Neuronal stem cell (in vitro differentiated cells): ENCODE measurements around the gene XIRP1.

Experiments used
- DNase-seq: peaks from one replicate; pipeline ENCODE4 v3.0.0-alpha.2; 2013; ENCODE audit warnings: low spot score
- H2AFZ ChIP-seq: one replicate; pipeline ENCODE4 v1.6.1; 2013; ENCODE audit warnings: mild to moderate bottlenecking, low read length, inconsistent platforms
- H2AK5ac ChIP-seq: 2 replicates; pipeline ENCODE4 v1.6.1; 2013; ENCODE audit warnings: low read depth, mild to moderate bottlenecking, inconsistent platforms, low read length, moderate library complexity, mixed read lengths
- H2BK120ac ChIP-seq: 2 replicates; pipeline ENCODE4 v1.6.1; 2013; ENCODE audit warnings: low read depth, mild to moderate bottlenecking, inconsistent platforms, low read length, moderate library complexity, mixed read lengths
- H2BK12ac ChIP-seq: one replicate; pipeline ENCODE4 v1.6.1; 2013; ENCODE audit warnings: low read length, inconsistent platforms
- H2BK15ac ChIP-seq: 2 replicates; pipeline ENCODE4 v1.6.1; 2013; ENCODE audit warnings: mild to moderate bottlenecking, low read length, inconsistent platforms, mixed read lengths
- H2BK5ac ChIP-seq: one replicate; pipeline ENCODE4 v1.6.1; 2013; ENCODE audit warnings: inconsistent platforms, mild to moderate bottlenecking, low read length, moderate library complexity
- H3K14ac ChIP-seq: one replicate; pipeline ENCODE4 v1.6.1; 2013; ENCODE audit warnings: low read length, inconsistent platforms
- H3K18ac ChIP-seq: 2 replicates; pipeline ENCODE4 v1.6.1; 2013; ENCODE audit warnings: low read length, inconsistent platforms
- H3K23ac ChIP-seq: 2 replicates; pipeline ENCODE4 v1.6.1; 2013; ENCODE audit warnings: low read depth, mild to moderate bottlenecking, mixed read lengths, low read length, inconsistent platforms; ENCODE audit not compliant: poor library complexity
- H3K27ac ChIP-seq: replicated peaks from 3 replicates; pipeline ENCODE4 v1.5.1; 2013; ENCODE audit warnings: low read length, inconsistent platforms
- H3K27me3 ChIP-seq, 3 experiments: 2 replicates each; pipeline ENCODE4 v1.6.1; 2013; ENCODE audit warnings: low read length in 3 of 3, mild to moderate bottlenecking in 2 of 3, inconsistent platforms in 1 of 3, low read depth in 1 of 3, mixed read lengths in 1 of 3, moderate library complexity in 1 of 3; ENCODE audit not compliant: control insufficient read depth in 3 of 3, insufficient read depth in 3 of 3
- H3K36me3 ChIP-seq, 2 donors: replicated peaks in 1 of 2; 2 replicates each; pipeline ENCODE4 v1.6.1; 2013; ENCODE audit warnings: low read length in 2 of 2; ENCODE audit not compliant: control insufficient read depth in 2 of 2, insufficient read depth in 2 of 2
- H3K4ac ChIP-seq: 2 replicates; pipeline ENCODE4 v1.6.1; 2013; ENCODE audit warnings: inconsistent platforms, mild to moderate bottlenecking, low read length, moderate library complexity
- H3K4me1 ChIP-seq, 2 donors: 1 replicate in 1 of 2; 2 replicates in 1 of 2; pipeline ENCODE4 v1.6.1; 2013; ENCODE audit warnings: low read length in 2 of 2, low read depth in 1 of 2; ENCODE audit not compliant: control insufficient read depth in 2 of 2, insufficient read depth in 1 of 2
- H3K4me2 ChIP-seq: one replicate; pipeline ENCODE4 v1.6.1; 2013; ENCODE audit warnings: mild to moderate bottlenecking, low read length, inconsistent platforms; ENCODE audit not compliant: insufficient read depth, poor library complexity, severe bottlenecking
- H3K4me3 ChIP-seq, 2 donors: 2 replicates each; pipeline ENCODE4 v1.5.1; 2013; ENCODE audit warnings: low read length in 2 of 2, mild to moderate bottlenecking in 2 of 2, inconsistent platforms in 1 of 2, moderate library complexity in 1 of 2
- H3K79me1 ChIP-seq: one replicate; pipeline ENCODE4 v1.6.1; 2013; ENCODE audit warnings: low read depth, mild to moderate bottlenecking, inconsistent platforms, low read length, moderate library complexity
- H3K9ac ChIP-seq: one replicate; pipeline ENCODE4 v1.6.1; 2013; ENCODE audit warnings: mild to moderate bottlenecking, low read depth, low read length, inconsistent platforms; ENCODE audit not compliant: poor library complexity
- H3K9me3 ChIP-seq, 2 donors: replicated peaks in 1 of 2; 2 replicates each; pipeline versions ENCODE3 to v1.6.1; 2013; ENCODE audit warnings: low read length in 2 of 2, mild to moderate bottlenecking in 2 of 2, inconsistent platforms in 1 of 2, low read depth in 1 of 2, mixed read lengths in 1 of 2, moderate library complexity in 1 of 2; ENCODE audit not compliant: control insufficient read depth in 2 of 2, insufficient read depth in 1 of 2
- H4K8ac ChIP-seq: one replicate; pipeline ENCODE4 v1.6.1; 2013; ENCODE audit warnings: low read depth, mild to moderate bottlenecking, inconsistent platforms, low read length, moderate library complexity
- H4K91ac ChIP-seq: one replicate; pipeline ENCODE4 v1.6.1; 2013; ENCODE audit warnings: low read length, low read depth, mild to moderate bottlenecking, inconsistent platforms; ENCODE audit not compliant: poor library complexity
- WGBS, 2 donors: extraction: QIAGEN DNeasy Blood & Tissue Kit; methylation state at CpG; one replicate each; pipeline ENCODE4 v1.1.7; 2013; ENCODE audit warnings: missing lambda C conversion rate in 2 of 2, mixed read lengths in 1 of 2; ENCODE audit not compliant: insufficient read length in 2 of 2, insufficient replicate concordance in 1 of 2; ENCODE audit errors: extremely low coverage in 2 of 2; 5-methylcytosine and 5-hydroxymethylcytosine counted together

Gene XIRP1

GRCh38 chr3:39144095-39144747 lies 48.2 kb downstream of the XIRP1 start:
- no peak for DNase-seq
- Histone ChIP-seq H3K14ac (no peak overlapping the region), H3K18ac (peak overlapping the region; percentile 32), H3K9me3 (no peaks in the 10 kb centered on the region), H3K4me2 (no peak overlapping the region), H3K9ac (peak overlapping the region; percentile 25), H2BK5ac (no peak overlapping the region), H3K4me3 (no peak overlapping the region), H3K4ac (no peak overlapping the region), H2BK12ac (no peak overlapping the region), H4K91ac (no peak overlapping the region), H2AFZ (no peak overlapping the region), H2AK5ac (no peak overlapping the region), H3K36me3 (peaks cover 22 to 37% of the 10 kb centered on the region in 2 donors), H2BK120ac (peak overlapping the region; percentile 25), H3K79me1 (peaks cover 8% of the 10 kb centered on the region), H4K8ac (no peak overlapping the region), H3K27me3 (no peaks in the 10 kb centered on the region), H2BK15ac (no peak overlapping the region), H3K27ac (no peak overlapping the region), H3K23ac (peak overlapping the region; percentile 11), H3K4me1 (peaks cover 18 to 20% of the 10 kb centered on the region in 2 donors)
- no CpG with 5 or more reads among the region's 20 CpGs for WGBS, 2 donors

GRCh38 chr3:39143051-39143885 lies 49.1 kb downstream of the XIRP1 start:
- Histone ChIP-seq H3K14ac (no peak overlapping the region), H3K4me3 (no peak overlapping the region), H2BK12ac (no peak overlapping the region), H3K27ac (no peak overlapping the region), H2BK120ac (no peak overlapping the region), H3K79me1 (peaks cover 8% of the 10 kb centered on the region), H3K36me3 (peaks cover 22 to 37% of the 10 kb centered on the region in 2 donors), H3K4me2 (no peak overlapping the region), H3K4ac (no peak overlapping the region), H3K23ac (no peak overlapping the region), H3K27me3 (no peaks in the 10 kb centered on the region), H4K91ac (no peak overlapping the region), H2AFZ (no peak overlapping the region), H3K4me1 (peaks cover 17 to 20% of the 10 kb centered on the region in 2 donors), H2BK15ac (no peak overlapping the region), H2BK5ac (no peak overlapping the region), H3K18ac (no peak overlapping the region), H4K8ac (no peak overlapping the region), H3K9ac (no peak overlapping the region), H3K9me3 (no peaks in the 10 kb centered on the region), H2AK5ac (no peak overlapping the region)
- no peak for DNase-seq
- WGBS, 2 donors: no CpG with 5 or more reads among the region's 14 CpGs

- Histone ChIP-seq H3K36me3 (peaks cover 22 to 37% of the 10 kb centered on the region in 2 donors), H3K27ac (no peak overlapping the region)
- no peak for DNase-seq
Observed at GRCh38 chr3:39142067-39142466, 50.3 kb downstream of the XIRP1 start.

More at GRCh38 chr3:39142067-39142466, 50.3 kb downstream of the XIRP1 start:
- Histone ChIP-seq H3K4me2 (no peak overlapping the region), H3K27me3 (no peaks in the 10 kb centered on the region), H4K8ac (no peak overlapping the region), H3K14ac (no peak overlapping the region), H2BK12ac (no peak overlapping the region), H2AK5ac (no peak overlapping the region), H2AFZ (no peak overlapping the region), H3K23ac (no peak overlapping the region), H3K4ac (no peak overlapping the region), H4K91ac (no peak overlapping the region), H3K79me1 (peaks cover 3% of the 10 kb centered on the region), H3K9me3 (no peaks in the 10 kb centered on the region), H3K18ac (no peak overlapping the region), H2BK15ac (no peak overlapping the region), H2BK120ac (no peak overlapping the region), H3K4me3 (no peak overlapping the region), H2BK5ac (no peak overlapping the region), H3K9ac (no peak overlapping the region), H3K4me1 (peaks cover 9 to 11% of the 10 kb centered on the region in 2 donors)
- WGBS, 2 donors: no CpG with 5 or more reads among the region's 5 CpGs
